H1 (cell line): ENCODE results near the gene GNLY. TPM values are rescaled to one million over a fixed set of nuclear protein-coding genes. Genes with fewer than 3 reads are reported as not detected.

Source experiments
- CTCF ChIA-PET: fragments of 300-600 bp; sonication (Branson Sonifier 250); formaldehyde crosslinking; loops from one replicate; lab custom pipeline; 2021; ENCODE audit not compliant: partially characterized antibody; lab: Charles Lee
- POLR2A ChIA-PET: fragments of 300-600 bp; sonication (Branson Sonifier 250); formaldehyde crosslinking; loops from one replicate; lab custom pipeline; 2021; ENCODE audit warnings: inconsistent platforms; ENCODE audit not compliant: partially characterized antibody; lab: Charles Lee
- DNase-seq, 2 experiments: peaks; one replicate each; pipeline versions ENCODE4 v3.0.0 to v3.0.0-alpha.2; 2010 to 2022; ENCODE audit warnings: low spot score in 2 of 2, low read depth in 1 of 2, mixed read lengths in 1 of 2
- FAIRE-seq: peaks from 2 replicates; lab custom pipeline; 2011; peaks lifted over from hg19 to GRCh38; lab: Jason Lieb, UNC
- H2AFZ ChIP-seq: 2 replicates; pipeline ENCODE4 v1.8.1; 2012; ENCODE audit warnings: low read length, inconsistent platforms
- H2AK5ac ChIP-seq: 2 replicates; pipeline ENCODE4 v1.6.1; 2013; ENCODE audit warnings: low read depth, low read length
- H2BK120ac ChIP-seq: replicated peaks from 2 replicates; pipeline ENCODE3; 2013; ENCODE audit warnings: low read depth, low read length, inconsistent platforms
- H2BK12ac ChIP-seq: 2 replicates; pipeline ENCODE4 v1.6.1; 2013; ENCODE audit warnings: low read depth, low read length
- H2BK15ac ChIP-seq: 2 replicates; pipeline ENCODE4 v1.6.1; 2013; ENCODE audit warnings: low read length
- H2BK20ac ChIP-seq: 2 replicates; pipeline ENCODE4 v1.6.1; 2013; ENCODE audit warnings: low read length
- H2BK5ac ChIP-seq: 2 replicates; pipeline ENCODE4 v1.6.1; 2013; ENCODE audit warnings: low read depth, low read length
- H3K14ac ChIP-seq: 2 replicates; pipeline ENCODE4 v1.6.1; 2013; ENCODE audit warnings: inconsistent platforms; ENCODE audit not compliant: insufficient read length
- H3K18ac ChIP-seq: 2 replicates; pipeline ENCODE4 v1.6.1; 2013; ENCODE audit warnings: low read length; ENCODE audit errors: extremely low read depth
- H3K23ac ChIP-seq: 2 replicates; pipeline ENCODE4 v1.6.1; 2013; ENCODE audit warnings: inconsistent platforms; ENCODE audit not compliant: insufficient read length
- H3K23me2 ChIP-seq: 2 replicates; pipeline ENCODE4 v1.6.1; 2013; ENCODE audit warnings: low read depth, low read length
- H3K27ac ChIP-seq: 2 replicates; pipeline ENCODE4 v1.6.1; 2011; ENCODE audit warnings: low read depth, low read length, inconsistent platforms
- H3K27me3 ChIP-seq, 4 experiments: replicated peaks in 1 of 4; 1 replicate in 1 of 4; 2 replicates in 3 of 4; pipeline versions ENCODE4 v1.6.1 to v1.8.1; 2011 to 2013; ENCODE audit warnings: low read length in 3 of 4, mild to moderate bottlenecking in 3 of 4, inconsistent platforms in 2 of 4, mixed read lengths in 2 of 4, moderate library complexity in 1 of 4; ENCODE audit not compliant: control insufficient read depth in 3 of 4, insufficient read depth in 3 of 4; ENCODE audit errors: extremely low read depth in 1 of 4
- H3K36me3 ChIP-seq, 4 experiments: 2 replicates each; pipeline versions ENCODE4 v1.6.1 to v1.8.1; 2011 to 2013; ENCODE audit warnings: mild to moderate bottlenecking in 4 of 4, low read length in 3 of 4, moderate library complexity in 2 of 4, control low read depth in 1 of 4, inconsistent platforms in 1 of 4; ENCODE audit not compliant: insufficient read depth in 4 of 4, control insufficient read depth in 2 of 4
- H3K4ac ChIP-seq: replicated peaks from 2 replicates; pipeline ENCODE3; 2013; ENCODE audit warnings: low read length, low read depth, mixed read lengths, inconsistent platforms; ENCODE audit not compliant: insufficient read length
- H3K4me1 ChIP-seq, 4 experiments: replicated peaks in 1 of 4; 1 replicate in 1 of 4; 2 replicates in 3 of 4; pipeline versions ENCODE4 v1.6.1 to v1.8.1; 2011 to 2013; ENCODE audit warnings: low read length in 3 of 4, inconsistent platforms in 2 of 4, mixed read lengths in 1 of 4; ENCODE audit not compliant: insufficient read depth in 4 of 4, control insufficient read depth in 3 of 4
- H3K4me2 ChIP-seq, 2 experiments: 2 replicates each; pipeline versions ENCODE4 v1.6.1 to v1.8.1; 2011 to 2013; ENCODE audit warnings: low read depth in 2 of 2, low read length in 2 of 2, control low read depth in 1 of 2, inconsistent platforms in 1 of 2, mild to moderate bottlenecking in 1 of 2; ENCODE audit not compliant: insufficient read depth in 1 of 2
- H3K4me3 ChIP-seq, 4 experiments: fragments of 200-600, 300-600 bp in 1 of 4; sonication (generic), shearing (Covaris generic), sonication (Bioruptor Twin) in 1 of 4; 2 replicates each; pipeline versions ENCODE4 v1.5.1 to v1.8.1; 2011 to 2016; ENCODE audit warnings: low read length in 4 of 4, low read depth in 3 of 4, control low read depth in 2 of 4, inconsistent platforms in 2 of 4, mild to moderate bottlenecking in 2 of 4, mixed read lengths in 1 of 4, moderate library complexity in 1 of 4; ENCODE audit not compliant: insufficient read depth in 2 of 4; ENCODE audit errors: extremely low read depth in 1 of 4
- H3K56ac ChIP-seq: replicated peaks from 2 replicates; pipeline ENCODE3; 2013; ENCODE audit warnings: low read depth, mild to moderate bottlenecking, mixed read lengths, low read length, inconsistent platforms; ENCODE audit not compliant: insufficient read length
- H3K79me1 ChIP-seq: 2 replicates; pipeline ENCODE4 v1.6.1; 2013; ENCODE audit warnings: low read depth, low read length, control low read depth
- H3K79me2 ChIP-seq, 2 experiments: 2 replicates each; pipeline versions ENCODE4 v1.6.1 to v1.8.1; 2012 to 2013; ENCODE audit warnings: low read length in 2 of 2, mild to moderate bottlenecking in 2 of 2, inconsistent platforms in 1 of 2; ENCODE audit not compliant: insufficient read depth in 2 of 2, control insufficient read depth in 1 of 2
- H3K9ac ChIP-seq, 4 experiments: replicated peaks in 1 of 4; 1 replicate in 1 of 4; 2 replicates in 3 of 4; pipeline versions ENCODE4 v1.6.1 to v1.8.1; 2011 to 2013; ENCODE audit warnings: low read depth in 3 of 4, low read length in 3 of 4, control low read depth in 2 of 4, mild to moderate bottlenecking in 2 of 4, moderate library complexity in 2 of 4, inconsistent platforms in 1 of 4; ENCODE audit errors: extremely low read depth in 1 of 4
- H3K9me3 ChIP-seq, 2 experiments: 2 replicates each; pipeline versions ENCODE4 v1.6.1 to v1.8.1; 2012 to 2013; ENCODE audit warnings: mild to moderate bottlenecking in 2 of 2, moderate library complexity in 2 of 2, control low read depth in 1 of 2, inconsistent platforms in 1 of 2, low read depth in 1 of 2, low read length in 1 of 2, mixed read lengths in 1 of 2; ENCODE audit not compliant: insufficient read depth in 2 of 2
- H4K20me1 ChIP-seq, 2 experiments: replicated peaks in 1 of 2; 2 replicates each; pipeline versions ENCODE3 to v1.8.1; 2011 to 2013; ENCODE audit warnings: inconsistent platforms in 2 of 2, low read length in 2 of 2, mild to moderate bottlenecking in 1 of 2; ENCODE audit not compliant: insufficient read depth in 2 of 2, control insufficient read depth in 1 of 2
- H4K5ac ChIP-seq: 2 replicates; pipeline ENCODE4 v1.6.1; 2013; ENCODE audit warnings: low read length, low read depth, mixed read lengths, inconsistent platforms; ENCODE audit not compliant: insufficient read length
- H4K8ac ChIP-seq: 2 replicates; pipeline ENCODE4 v1.8.0; 2013; ENCODE audit warnings: mild to moderate bottlenecking, moderate library complexity, low read length, inconsistent platforms; ENCODE audit not compliant: insufficient read depth; ENCODE audit errors: extremely low read depth
- H4K91ac ChIP-seq: replicated peaks from 2 replicates; pipeline ENCODE3; 2013; ENCODE audit warnings: low read length, mixed read lengths, inconsistent platforms; ENCODE audit not compliant: insufficient read length
- CHD2 ChIP-seq: IDR thresholded peaks from 2 replicates; pipeline ENCODE4 v1.6.1; 2012; ENCODE audit warnings: low read length, improper control_type of control experiment
- EP300 ChIP-seq, 2 experiments: IDR thresholded peaks; 1 replicate in 1 of 2; 2 replicates in 1 of 2; pipeline ENCODE4 v1.6.1; 2011 to 2012; ENCODE audit warnings: low read depth in 2 of 2, low read length in 2 of 2, mild to moderate bottlenecking in 2 of 2, borderline replicate concordance in 1 of 2, inconsistent platforms in 1 of 2, moderate library complexity in 1 of 2
- NANOG ChIP-seq: IDR thresholded peaks from 2 replicates; pipeline ENCODE4 v1.6.1; 2011; ENCODE audit warnings: low read length, low read depth, mild to moderate bottlenecking, inconsistent platforms; ENCODE audit not compliant: insufficient read depth, poor library complexity, severe bottlenecking
- PHF8 ChIP-seq: fragments of 200-600 bp; sonication (generic); conservative IDR thresholded peaks from 2 replicates; pipeline ENCODE4 v1.7.1; 2012; ENCODE audit warnings: low read depth, mild to moderate bottlenecking, inconsistent platforms, low read length, moderate library complexity
- RAD21 ChIP-seq, 2 experiments: IDR thresholded peaks in 1 of 2; conservative IDR thresholded peaks in 1 of 2; 2 replicates each; pipeline ENCODE4 v1.6.1; 2011; ENCODE audit warnings: low read depth in 2 of 2, low read length in 2 of 2, improper control_type of control experiment in 1 of 2, inconsistent platforms in 1 of 2, mild to moderate bottlenecking in 1 of 2, moderate library complexity in 1 of 2
- RNF2 ChIP-seq: fragments of 200-900, 300-1000 bp; sonication (generic); IDR thresholded peaks from 2 replicates; pipeline ENCODE4 v1.7.1; 2016; ENCODE audit warnings: borderline replicate concordance, low read depth, mild to moderate bottlenecking, antibody characterized with exemption, low read length; ENCODE audit not compliant: poor library complexity, severe bottlenecking; ENCODE audit errors: missing control alignments
- SP4 ChIP-seq: IDR thresholded peaks from 2 replicates; pipeline ENCODE4 v1.6.1; 2012; ENCODE audit warnings: low read length, inconsistent platforms
- SUZ12 ChIP-seq: fragments of 200-600 bp; sonication (generic); IDR thresholded peaks from 2 replicates; pipeline ENCODE4 v1.6.1; 2012; ENCODE audit warnings: mild to moderate bottlenecking, inconsistent platforms, low read length, moderate library complexity, mixed read lengths
- WGBS, 2 experiments: shearing (Covaris generic) in 1 of 2; methylation state at CpG; one replicate each; pipeline versions ENCODE4 v1.1.6 to v1.1.7; 2013 to 2015; ENCODE audit warnings: low lambda C conversion rate in 2 of 2, mixed read lengths in 2 of 2, inconsistent platforms in 1 of 2, low coverage in 1 of 2, missing lambda C conversion rate in 1 of 2; ENCODE audit not compliant: insufficient replicate concordance in 2 of 2, insufficient coverage in 1 of 2, insufficient read length in 1 of 2; ENCODE audit errors: extremely low coverage in 1 of 2, missing lambda C conversion rate in 1 of 2; 5-methylcytosine and 5-hydroxymethylcytosine counted together
- polyA plus RNA-seq, 7 experiments: library from polyadenylated mRNA; depleted of rRNA in 3 of 7; stranded (reverse) in 5 of 7; unstranded in 2 of 7; fragments of >200 nt in 5 of 7; fragments of 200-250 nt in 2 of 7; gene quantifications; 1 replicate in 5 of 7; 2 replicates in 1 of 7; 4 replicates in 1 of 7; pipeline versions ENCODE4 v1.2.1 to v1.2.3, GENCODE V29; 2011 to 2013; ENCODE audit warnings: missing spikeins in 2 of 7, mixed read lengths in 2 of 7
- total RNA-seq: library from RNA; stranded (reverse); fragmentation: NEBNext Ultra II Directional; extraction: Animal tissue kit (Norgen Biotek cat#: 25700); gene quantifications from 2 replicates; pipeline ENCODE4 v1.2.1, GENCODE V29; 2021
- TF ChIP-seq, protein P1 (sequence below): IDR thresholded peaks from 2 replicates; pipeline ENCODE4 v1.6.1; 2011; ENCODE audit warnings: low read depth, mild to moderate bottlenecking, low read length; ENCODE audit not compliant: insufficient read depth

The GNLY gene
- total and polyA plus RNA-seq, 2 of the 8 experiments (the other 6 are each of a cell fraction or from before 2014, with no cell fraction given), result 0.03 TPM; not detected in 1

DNA sequence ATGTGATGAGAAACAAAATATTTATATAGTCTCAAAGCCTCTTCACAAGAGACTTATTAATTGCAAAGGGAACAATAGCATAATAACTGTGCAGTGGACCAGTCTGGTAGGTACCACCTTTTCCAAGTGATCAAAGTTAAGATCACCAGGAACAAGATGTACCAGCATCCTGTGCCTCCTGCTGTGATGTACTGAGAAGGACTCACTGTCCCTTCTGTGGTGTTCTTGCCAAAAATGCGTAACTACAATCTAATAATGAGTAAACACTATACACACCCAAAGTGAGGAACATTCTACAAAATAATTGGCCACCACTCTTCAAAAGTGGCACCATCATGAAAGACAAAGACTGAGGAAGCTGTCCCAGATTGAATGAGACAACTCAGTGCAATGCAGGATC is 14.5 kb downstream of the GNLY start:
- H3K9ac ChIP-seq, result no peak overlapping the region
- H3K56ac ChIP-seq, result no peak overlapping the region
- WGBS, 2 experiments, result 87% methylated on average over 1 of the region's 1 CpG; no CpG with 5 or more reads in 1 of the 2 experiments
- no peaks in the 10 kb centered on the region for H3K23me2 ChIP-seq
- ChIA-PET CTCF (interaction anchor here (1.0 to 7.4 kb wide), 16 partner anchors 9 to 94 kb away, joined by 3 to 61 read pairs (median 6); no protein-coding TSS in a partner anchor), POLR2A (no interaction called here)
- H2BK12ac ChIP-seq, result no peak overlapping the region
- no peak overlapping the region for H3K4ac ChIP-seq
- H4K20me1 ChIP-seq, result no peaks in the 10 kb centered on the region
- no peaks in the 10 kb centered on the region; a peak in 1 of 7 replicates for H3K4me1 ChIP-seq
- H2BK15ac ChIP-seq, result no peak overlapping the region
- H2BK120ac ChIP-seq, result no peak overlapping the region
- no peak overlapping the region for H2AK5ac ChIP-seq
- no peak overlapping the region for H3K23ac ChIP-seq
- H3K79me1 ChIP-seq, result no peaks in the 10 kb centered on the region
- no peak overlapping the region for H4K8ac ChIP-seq
- FAIRE-seq (no peak), DNase-seq (no peak)
- H3K4me3 ChIP-seq, result no peak overlapping the region
- H3K27me3 ChIP-seq, result no peaks in the 10 kb centered on the region; a peak in 1 of 7 replicates
- no peaks in the 10 kb centered on the region for H3K36me3 ChIP-seq
- no peak overlapping the region for H3K14ac ChIP-seq
- no peak overlapping the region for H4K5ac ChIP-seq
- no peak overlapping the region for H2AFZ ChIP-seq
- no peak overlapping the region for H3K18ac ChIP-seq
- H3K27ac ChIP-seq, result no peak overlapping the region
- H3K79me2 ChIP-seq, result no peaks in the 10 kb centered on the region
- H3K9me3 ChIP-seq, result no peaks in the 10 kb centered on the region
- H2BK5ac ChIP-seq, result no peak overlapping the region
- H3K4me2 ChIP-seq, result no peak overlapping the region
- no peak overlapping the region for H2BK20ac ChIP-seq
- H4K91ac ChIP-seq, result no peak overlapping the region
- TF ChIP-seq RNF2 (no peak), SUZ12 (no peak), CHD2 (no peak), PHF8 (no peak), RAD21 (IDR thresholded peaks at IDR 0.05 in 1 of 2, conservative IDR thresholded peaks at IDR 0.05 in 1 of 2; ENCODE audit: low read depth in 2 of 2, low read length in 2 of 2) (no peak), NANOG (no peak), SP4 (no peak), EP300 (IDR thresholded peaks at IDR 0.05; ENCODE audit: borderline replicate concordance in 1 of 2, low read depth in 2 of 2, low read length in 2 of 2) (no peak)
- TF ChIP-seq, protein P1, sequence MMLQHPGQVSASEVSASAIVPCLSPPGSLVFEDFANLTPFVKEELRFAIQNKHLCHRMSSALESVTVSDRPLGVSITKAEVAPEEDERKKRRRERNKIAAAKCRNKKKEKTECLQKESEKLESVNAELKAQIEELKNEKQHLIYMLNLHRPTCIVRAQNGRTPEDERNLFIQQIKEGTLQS, result no peak
